H9 (cell line): ENCODE data around the gene ASTL. TPM values are rescaled to one million over a fixed set of nuclear protein-coding genes. Genes with fewer than 3 reads are reported as not detected.

ENCODE experiments used
- DNase-seq: peaks from one replicate; pipeline ENCODE4 v3.0.0-alpha.2; 2017
- H2AFZ ChIP-seq: one replicate; pipeline ENCODE4 v1.6.1; 2013; ENCODE audit warnings: mild to moderate bottlenecking, low read length, control low read depth, moderate library complexity
- H2AK5ac ChIP-seq: 2 replicates; pipeline ENCODE4 v1.6.1; 2013; ENCODE audit warnings: low read length, control low read depth, mixed read lengths; ENCODE audit not compliant: insufficient read length
- H2BK120ac ChIP-seq: one replicate; pipeline ENCODE4 v1.6.1; 2013; ENCODE audit warnings: low read depth, mild to moderate bottlenecking, low read length, control low read depth, inconsistent platforms; ENCODE audit not compliant: poor library complexity, severe bottlenecking
- H2BK12ac ChIP-seq: 2 replicates; pipeline ENCODE4 v1.6.1; 2013; ENCODE audit warnings: low read length, control low read depth, mixed read lengths, low read depth; ENCODE audit not compliant: insufficient read length
- H2BK15ac ChIP-seq: 2 replicates; pipeline ENCODE4 v1.6.1; 2013; ENCODE audit warnings: low read depth, low read length, control low read depth
- H2BK20ac ChIP-seq: one replicate; pipeline ENCODE4 v1.6.1; 2013; ENCODE audit warnings: low read depth, mild to moderate bottlenecking, low read length, control low read depth, inconsistent platforms; ENCODE audit not compliant: poor library complexity, severe bottlenecking
- H2BK5ac ChIP-seq: 2 replicates; pipeline ENCODE4 v1.6.1; 2013; ENCODE audit warnings: low read length, control low read depth, mixed read lengths; ENCODE audit not compliant: insufficient read length
- H3K14ac ChIP-seq: 2 replicates; pipeline ENCODE4 v1.6.1; 2013; ENCODE audit warnings: low read length, control low read depth; ENCODE audit not compliant: insufficient read depth
- H3K18ac ChIP-seq: 2 replicates; pipeline ENCODE4 v1.6.1; 2013; ENCODE audit warnings: low read depth, mild to moderate bottlenecking, mixed read lengths, low read length, control low read depth; ENCODE audit not compliant: insufficient read length
- H3K23ac ChIP-seq: 2 replicates; pipeline ENCODE4 v1.6.1; 2013; ENCODE audit warnings: low read length, control low read depth, mixed read lengths, low read depth; ENCODE audit not compliant: insufficient read length
- H3K23me2 ChIP-seq: 2 replicates; pipeline ENCODE4 v1.6.1; 2013; ENCODE audit warnings: low read depth, mild to moderate bottlenecking, mixed read lengths, low read length, control low read depth; ENCODE audit not compliant: insufficient read length, poor library complexity, severe bottlenecking
- H3K27ac ChIP-seq: 2 replicates; pipeline ENCODE4 v1.5.1; 2013; ENCODE audit warnings: low read length, control low read depth, mixed read lengths, low read depth; ENCODE audit not compliant: insufficient read length
- H3K27me3 ChIP-seq: 2 replicates; pipeline ENCODE4 v1.6.1; 2013; ENCODE audit warnings: low read length, control low read depth, inconsistent platforms; ENCODE audit not compliant: insufficient read depth
- H3K4ac ChIP-seq: 2 replicates; pipeline ENCODE4 v1.6.1; 2013; ENCODE audit warnings: low read depth, mild to moderate bottlenecking, control low read depth, inconsistent platforms, low read length, moderate library complexity
- H3K4me1 ChIP-seq: 2 replicates; pipeline ENCODE4 v1.6.1; 2013; ENCODE audit warnings: low read length, control low read depth, inconsistent platforms; ENCODE audit not compliant: insufficient read depth
- H3K4me2 ChIP-seq: 2 replicates; pipeline ENCODE4 v1.6.1; 2013; ENCODE audit warnings: low read length, control low read depth, mixed read lengths; ENCODE audit not compliant: insufficient read length, insufficient read depth
- H3K56ac ChIP-seq: 2 replicates; pipeline ENCODE4 v1.6.1; 2013; ENCODE audit warnings: low read depth, mild to moderate bottlenecking, mixed read lengths, low read length, control low read depth; ENCODE audit not compliant: insufficient read length
- H3K79me1 ChIP-seq: 2 replicates; pipeline ENCODE4 v1.6.1; 2013; ENCODE audit warnings: low read depth, mild to moderate bottlenecking, moderate library complexity, low read length, control low read depth, inconsistent platforms; ENCODE audit not compliant: insufficient read depth, poor library complexity, severe bottlenecking
- H3K79me2 ChIP-seq: 2 replicates; pipeline ENCODE4 v1.6.1; 2013; ENCODE audit warnings: low read length, control low read depth, inconsistent platforms; ENCODE audit not compliant: insufficient read depth
- H3K9ac ChIP-seq: 2 replicates; pipeline ENCODE4 v1.6.1; 2013; ENCODE audit warnings: low read length, control low read depth, mixed read lengths; ENCODE audit not compliant: insufficient read length; ENCODE audit errors: extremely low read depth
- H3K9me3 ChIP-seq: one replicate; pipeline ENCODE4 v1.6.1; 2013; ENCODE audit warnings: low read depth, low read length, inconsistent platforms; ENCODE audit not compliant: control insufficient read depth
- H3T11ph ChIP-seq: one replicate; pipeline ENCODE4 v1.6.1; 2013; ENCODE audit warnings: mild to moderate bottlenecking, low read length, control low read depth, inconsistent platforms
- H4K20me1 ChIP-seq: one replicate; pipeline ENCODE4 v1.6.1; 2013; ENCODE audit not compliant: control insufficient read depth, insufficient read length, insufficient read depth
- H4K5ac ChIP-seq: 2 replicates; pipeline ENCODE4 v1.6.1; 2013; ENCODE audit warnings: low read depth, mild to moderate bottlenecking, mixed read lengths, low read length, control low read depth; ENCODE audit not compliant: insufficient read length
- H4K8ac ChIP-seq: replicated peaks from 2 replicates; pipeline ENCODE4 v1.6.1; 2013; ENCODE audit warnings: low read length, control low read depth, mixed read lengths, low read depth; ENCODE audit not compliant: insufficient read length
- H4K91ac ChIP-seq: 2 replicates; pipeline ENCODE4 v1.6.1; 2013; ENCODE audit warnings: low read depth, mild to moderate bottlenecking, moderate library complexity, mixed read lengths, low read length, control low read depth; ENCODE audit not compliant: insufficient read length
- H3K27ac Mint-ChIP-seq, 3 experiments: 2 replicates in 2 of 3; 3 replicates in 1 of 3; pipeline ENCODE4 v1.8.0; 2020 to 2021; ENCODE audit warnings: mixed read lengths in 3 of 3, mild to moderate bottlenecking in 1 of 3, moderate library complexity in 1 of 3
- H3K27me3 Mint-ChIP-seq: 2 replicates; pipeline ENCODE4 v1.8.0; 2021; ENCODE audit warnings: low read depth, mild to moderate bottlenecking, moderate library complexity, mixed read lengths
- H3K36me3 Mint-ChIP-seq, 3 experiments: 2 replicates in 2 of 3; 3 replicates in 1 of 3; pipeline ENCODE4 v1.8.0; 2020 to 2021; ENCODE audit warnings: low read depth in 3 of 3, mixed read lengths in 3 of 3; ENCODE audit not compliant: insufficient read depth in 1 of 3
- H3K4me1 Mint-ChIP-seq, 2 experiments: 2 replicates each; pipeline ENCODE4 v1.8.0; 2020; ENCODE audit warnings: mixed read lengths in 2 of 2
- H3K4me3 Mint-ChIP-seq, 2 experiments: 2 replicates in 1 of 2; 3 replicates in 1 of 2; pipeline ENCODE4 v1.8.0; 2020 to 2021; ENCODE audit warnings: mild to moderate bottlenecking in 2 of 2, mixed read lengths in 2 of 2, moderate library complexity in 1 of 2
- H3K9me3 Mint-ChIP-seq, 2 experiments: 2 replicates in 1 of 2; 3 replicates in 1 of 2; pipeline ENCODE4 v1.8.0; 2020; ENCODE audit warnings: mild to moderate bottlenecking in 2 of 2, mixed read lengths in 2 of 2, moderate library complexity in 1 of 2
- WGBS: extraction: QIAGEN DNeasy Blood & Tissue Kit; methylation state at CpG from one replicate; pipeline ENCODE4 v1.1.7; 2013; ENCODE audit warnings: missing lambda C conversion rate, low lambda C conversion rate, mixed read lengths; ENCODE audit not compliant: insufficient read length; ENCODE audit errors: extremely low coverage; 5-methylcytosine and 5-hydroxymethylcytosine counted together
- total RNA-seq: library from RNA; stranded (reverse); gene quantifications from 2 replicates; pipeline ENCODE4 v1.2.1, GENCODE V29; 2021
- TF ChIP-seq, protein P1 (sequence below): fragments of 200-600 bp; sonication (generic); conservative IDR thresholded peaks from 3 replicates; pipeline ENCODE4 v1.8.0; 2021; ENCODE audit warnings: antibody characterized with exemption, mild to moderate bottlenecking

The ASTL gene
- total RNA-seq, 1 experiment from 2014 or later: 0.81 TPM

DNA sequence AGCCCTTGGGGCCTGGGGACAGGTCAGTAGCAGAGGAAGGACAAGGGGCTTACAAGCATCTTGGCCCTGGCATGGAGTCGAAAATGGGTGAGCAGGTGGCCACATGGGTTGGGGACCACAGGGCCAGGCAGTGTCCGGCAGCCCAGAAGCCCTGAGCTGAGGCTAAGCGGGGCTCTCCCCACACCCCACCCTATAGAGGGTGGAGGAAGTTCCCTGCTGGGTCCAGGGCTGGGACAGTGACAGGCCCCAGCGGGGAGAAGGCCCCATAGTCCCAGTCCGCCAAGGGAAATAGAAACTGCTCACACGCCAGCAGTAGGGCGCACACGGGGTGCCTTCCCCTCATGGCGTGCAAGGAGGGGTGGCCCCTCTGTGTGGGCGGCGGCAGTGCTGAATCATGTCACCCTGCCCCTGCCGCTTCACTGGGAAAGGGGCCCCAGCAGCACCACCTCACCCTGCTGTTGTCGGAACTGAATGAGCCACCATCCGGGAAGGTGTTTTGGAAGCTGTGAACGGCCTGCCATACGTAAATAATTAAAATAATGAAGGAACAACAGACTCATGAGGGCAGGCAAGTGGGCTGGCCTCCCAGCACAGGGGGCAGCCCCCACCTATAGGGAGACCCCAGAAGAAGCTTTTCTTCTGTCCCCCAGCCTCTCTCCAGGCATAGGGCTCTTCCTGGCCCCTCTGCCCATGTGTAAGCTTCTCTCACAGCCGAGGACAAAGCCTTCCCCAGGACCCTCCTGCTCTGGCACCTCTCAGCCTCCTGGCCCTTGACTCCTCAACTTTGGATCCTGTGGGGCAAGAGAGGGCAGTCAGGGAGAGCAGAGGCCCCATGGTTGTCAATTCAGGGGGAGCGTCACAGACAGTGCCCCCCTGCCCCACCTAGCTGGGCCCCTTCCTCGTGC, 19.6 kb upstream of the ASTL start:
- no peak overlapping the region; a peak in 1 of 5 replicates for H3K4me3 Mint-ChIP-seq

More for the DNA sequence above, 19.6 kb upstream of the ASTL start:
- Histone ChIP-seq H3K23me2 (no peaks in the 10 kb centered on the region), H3K23ac (no peak overlapping the region), H4K20me1 (no peaks in the 10 kb centered on the region), H4K8ac (no peak overlapping the region), H3K79me1 (no peaks in the 10 kb centered on the region), H2BK20ac (no peak overlapping the region), H4K91ac (no peak overlapping the region), H2BK120ac (no peak overlapping the region), H3K14ac (peak overlapping the region; percentile 34; the same call in 1 of the 2 replicates), H2AK5ac (no peak overlapping the region), H2AFZ (no peak overlapping the region), H2BK5ac (no peak overlapping the region), H2BK15ac (no peak overlapping the region), H3K4me2 (no peak overlapping the region), H3T11ph (no peak overlapping the region), H3K56ac (no peak overlapping the region), H3K9me3 (no peaks in the 10 kb centered on the region), H3K27ac (no peak overlapping the region), H3K18ac (no peak overlapping the region), H3K79me2 (no peaks in the 10 kb centered on the region), H3K9ac (no peak overlapping the region), H3K4me1 (no peaks in the 10 kb centered on the region), H3K4ac (no peak overlapping the region), H2BK12ac (no peak overlapping the region), H4K5ac (no peak overlapping the region), H3K27me3 (no peaks in the 10 kb centered on the region)
- Mint-ChIP-seq H3K36me3 (peaks cover 0 to 2% (median 0%) of the 10 kb centered on the region in 3 experiments; a peak in 2 of 7 replicates), H3K27me3 (peaks cover 9% of the 10 kb centered on the region), H3K4me1 (peaks cover 16 to 20% of the 10 kb centered on the region in 2 experiments), H3K27ac (no peak overlapping the region), H3K9me3 (no peaks in the 10 kb centered on the region)
- DNase-seq: no peak
- no CpG with 5 or more reads among the region's 19 CpGs for WGBS
- TF ChIP-seq, protein P1, sequence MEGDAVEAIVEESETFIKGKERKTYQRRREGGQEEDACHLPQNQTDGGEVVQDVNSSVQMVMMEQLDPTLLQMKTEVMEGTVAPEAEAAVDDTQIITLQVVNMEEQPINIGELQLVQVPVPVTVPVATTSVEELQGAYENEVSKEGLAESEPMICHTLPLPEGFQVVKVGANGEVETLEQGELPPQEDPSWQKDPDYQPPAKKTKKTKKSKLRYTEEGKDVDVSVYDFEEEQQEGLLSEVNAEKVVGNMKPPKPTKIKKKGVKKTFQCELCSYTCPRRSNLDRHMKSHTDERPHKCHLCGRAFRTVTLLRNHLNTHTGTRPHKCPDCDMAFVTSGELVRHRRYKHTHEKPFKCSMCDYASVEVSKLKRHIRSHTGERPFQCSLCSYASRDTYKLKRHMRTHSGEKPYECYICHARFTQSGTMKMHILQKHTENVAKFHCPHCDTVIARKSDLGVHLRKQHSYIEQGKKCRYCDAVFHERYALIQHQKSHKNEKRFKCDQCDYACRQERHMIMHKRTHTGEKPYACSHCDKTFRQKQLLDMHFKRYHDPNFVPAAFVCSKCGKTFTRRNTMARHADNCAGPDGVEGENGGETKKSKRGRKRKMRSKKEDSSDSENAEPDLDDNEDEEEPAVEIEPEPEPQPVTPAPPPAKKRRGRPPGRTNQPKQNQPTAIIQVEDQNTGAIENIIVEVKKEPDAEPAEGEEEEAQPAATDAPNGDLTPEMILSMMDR: no peak
